ENCODE data around the gene POGK. TPM values are rescaled to one million over a fixed set of nuclear protein-coding genes. Genes with fewer than 3 reads are reported as not detected.

Gene POGK
- polyA plus RNA-seq, 1 donor from 2014 or later, result 39.3 TPM

DNA sequence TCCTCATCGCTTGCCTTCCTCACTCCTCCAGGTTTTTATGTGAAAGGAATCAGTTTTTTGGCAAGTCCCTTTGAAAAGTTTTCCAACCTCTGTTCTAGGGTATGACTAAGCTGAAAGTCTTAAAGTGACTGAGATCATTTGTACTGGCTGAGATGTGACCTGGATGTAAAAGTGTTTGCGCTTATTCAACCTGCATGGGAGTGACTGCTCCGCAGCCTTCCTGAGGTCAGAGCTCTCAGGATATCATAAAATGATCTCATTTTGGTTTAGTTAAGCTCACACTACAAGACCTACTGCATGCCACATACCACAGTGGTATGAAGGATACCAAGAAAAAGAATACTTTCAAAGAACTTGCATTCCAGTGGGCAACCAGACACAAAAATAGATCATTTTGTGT, 66.6 kb downstream of the POGK start:
- H2AFZ ChIP-seq (ENCODE audit: low read depth, low read length), result no peak overlapping the region
- no peak overlapping the region for H3K4me2 ChIP-seq (ENCODE audit: low read length)

More for the DNA sequence above, 66.6 kb downstream of the POGK start:
- H3K9ac ChIP-seq (ENCODE audit: low read length), result no peak overlapping the region
- H3K27ac ChIP-seq (ENCODE audit: low read length), result no peak overlapping the region
- no peak overlapping the region for H3K4me3 ChIP-seq (ENCODE audit: low read length)
- no peaks in the 10 kb centered on the region for H3K79me2 ChIP-seq (replicated peaks; ENCODE audit: insufficient read depth, low read length)
- H3K27me3 ChIP-seq (ENCODE audit: insufficient read depth, low read depth, low read length), result no peaks in the 10 kb centered on the region
- no peaks in the 10 kb centered on the region for H3F3A ChIP-seq (ENCODE audit: insufficient read depth, low read length, poor library complexity, severe bottlenecking)
- no peaks in the 10 kb centered on the region for H3K9me3 ChIP-seq (ENCODE audit: low read length)
- H3K36me3 ChIP-seq (ENCODE audit: insufficient read depth, low read length), result no peaks in the 10 kb centered on the region
- TF ChIP-seq SMC3 (conservative IDR thresholded peaks at IDR 0.05; ENCODE audit: poor library complexity), result no peak
- TF ChIP-seq MXI1 (conservative IDR thresholded peaks at IDR 0.05; ENCODE audit: poor library complexity, severe bottlenecking), result no peak
- H3K9me2 ChIP-seq (ENCODE audit: insufficient read depth, low read length), result no peaks in the 10 kb centered on the region
- H4K20me1 ChIP-seq (ENCODE audit: insufficient read depth), result no peaks in the 10 kb centered on the region

Other genes starting within 250 kb of the POGK start
- gene TADA1, start 36.8 kb downstream of the POGK start, polyA plus RNA-seq, result 99.6 and 101 TPM in 2 replicates
- gene ILDR2, start 136.1 kb downstream of the POGK start, polyA plus RNA-seq, result 1.3 and 6.8 TPM in 2 replicates
- gene MAEL, start 149.8 kb downstream of the POGK start, polyA plus RNA-seq, result not detected in 2 replicates